VCaP (cell line): Measurements from ENCODE around the gene VSTM2B.

Experiments used
- H3K27ac ChIP-seq: fragments of 450-650 bp; 2 replicates; pipeline ENCODE4 v1.5.1; 2017
- CTCF ChIP-seq: fragments of 450-650 bp; conservative IDR thresholded peaks from 2 replicates; pipeline ENCODE4 v1.5.1; 2017; ENCODE audit warnings: mild to moderate bottlenecking, moderate library complexity

Gene VSTM2B

GRCh38 chr19:29596885-29597525 is 71.2 kb downstream of the VSTM2B start:
- H3K27ac ChIP-seq = no peak overlapping the region
- TF ChIP-seq CTCF = peak; percentile 75

GRCh38 chr19:29598036-29598435 is 72.2 kb downstream of the VSTM2B start:
- no peak for TF ChIP-seq CTCF
- H3K27ac ChIP-seq = no peak overlapping the region

GRCh38 chr19:29598496-29598895 is 72.7 kb downstream of the VSTM2B start:
- H3K27ac ChIP-seq = no peak overlapping the region
- no peak for TF ChIP-seq CTCF

GRCh38 chr19:29603308-29603707 is 77.5 kb downstream of the VSTM2B start:
- no peak overlapping the region for H3K27ac ChIP-seq

GRCh38 chr19:29605653-29606419 is 80.0 kb downstream of the VSTM2B start, which contains the start of gene POP4:
Gene POP4 (plus strand): TSS chr19:29606283. CDS start chr19:29606319, 36 bp downstream.
- no peak for TF ChIP-seq CTCF

More at GRCh38 chr19:29603308-29603707, 77.5 kb downstream of the VSTM2B start:
- no peak for TF ChIP-seq CTCF

GRCh38 chr19:29606420-29606747 is 80.6 kb downstream of the VSTM2B start:
- H3K27ac ChIP-seq = peak overlapping the region; percentile 85
- TF ChIP-seq CTCF = no peak

More at GRCh38 chr19:29605653-29606419, 80.0 kb downstream of the VSTM2B start, which contains the start of gene POP4:
- peak within 1 kb of the TSS; percentile 85 for H3K27ac ChIP-seq

GRCh38 chr19:29609636-29610035 is 83.8 kb downstream of the VSTM2B start:
- no peak for TF ChIP-seq CTCF

More at GRCh38 chr19:29609636-29610035, 83.8 kb downstream of the VSTM2B start:
- no peak overlapping the region for H3K27ac ChIP-seq
